ENCODE results near the gene MTOR.

GRCh38 chr1:11067716-11068599 lies 194.4 kb downstream of the MTOR start:
- TF ChIP-seq POLR2A (IDR thresholded peaks at IDR 0.05) (no peak), CTCF (IDR thresholded peaks at IDR 0.05) (no peak), EP300 (IDR thresholded peaks at IDR 0.05) (no peak)

Data from ovary (tissue), 3 donors.